Naive B cell (primary cell): ENCODE results near the gene IFNB1. TPM values are rescaled to one million over a fixed set of nuclear protein-coding genes. Genes with fewer than 3 reads are reported as not detected.

ENCODE experiments used
- ATAC-seq, 2 donors: fragments of 150-1000 bp; cut with Tn5 transposase; 2 replicates each; pipeline ENCODE4 v1.10.0; 2021; ENCODE audit warnings: low read depth in 2 of 2, mild to moderate bottlenecking in 2 of 2, moderate library complexity in 2 of 2
- DNase-seq: peaks from one replicate; pipeline ENCODE4 v3.0.0; 2022
- H3K27ac Mint-ChIP-seq, 6 donors: one replicate each; pipeline ENCODE4 v1.8.0; 2020 to 2022; ENCODE audit warnings: mild to moderate bottlenecking in 6 of 6, mixed read lengths in 6 of 6, moderate library complexity in 5 of 6, inconsistent platforms in 2 of 6
- H3K27me3 Mint-ChIP-seq, 3 donors: one replicate each; pipeline ENCODE4 v1.8.0; 2021 to 2022; ENCODE audit warnings: mixed read lengths in 3 of 3, mild to moderate bottlenecking in 1 of 3
- H3K36me3 Mint-ChIP-seq, 2 donors: one replicate each; pipeline ENCODE4 v1.8.0; 2020 to 2022; ENCODE audit warnings: mixed read lengths in 2 of 2, inconsistent platforms in 1 of 2, mild to moderate bottlenecking in 1 of 2
- H3K4me1 Mint-ChIP-seq, 3 donors: one replicate each; pipeline ENCODE4 v1.8.0; 2020 to 2022; ENCODE audit warnings: mixed read lengths in 3 of 3, inconsistent platforms in 1 of 3, mild to moderate bottlenecking in 1 of 3, moderate library complexity in 1 of 3
- H3K4me3 Mint-ChIP-seq, 8 donors: one replicate each; pipeline ENCODE4 v1.8.0; 2020 to 2022; ENCODE audit warnings: mild to moderate bottlenecking in 8 of 8, mixed read lengths in 8 of 8, moderate library complexity in 8 of 8, inconsistent platforms in 2 of 8
- H3K9me3 Mint-ChIP-seq, 7 donors: one replicate each; pipeline ENCODE4 v1.8.0; 2020 to 2022; ENCODE audit warnings: mixed read lengths in 7 of 7, mild to moderate bottlenecking in 5 of 7, inconsistent platforms in 2 of 7, moderate library complexity in 1 of 7
- polyA plus RNA-seq, 6 donors: library from polyadenylated mRNA; unstranded; fragments of 300-500 nt; fragmentation: Illumina TruSeq; gene quantifications; one replicate each; pipeline ENCODE4 v1.2.3, GENCODE V29; 2021; ENCODE audit warnings: low read depth in 6 of 6

The IFNB1 gene
- polyA plus RNA-seq, 6 donors from 2014 or later: not detected

- H3K27ac Mint-ChIP-seq: no peak overlapping the region
- no peaks in the 10 kb centered on the region for H3K36me3 Mint-ChIP-seq
- no peak overlapping the region for H3K4me3 Mint-ChIP-seq
- DNase-seq: no peak
- no peaks in the 10 kb centered on the region for H3K9me3 Mint-ChIP-seq
- ATAC-seq: no peak
- peaks cover 6 to 14% (median 8%) of the 10 kb centered on the region in 3 donors for H3K4me1 Mint-ChIP-seq
- no peaks in the 10 kb centered on the region for H3K27me3 Mint-ChIP-seq
These were observed 30.5 kb downstream of the IFNB1 start for GRCh38 chr9:21047281-21047691.

- no peaks in the 10 kb centered on the region for H3K36me3 Mint-ChIP-seq
- no peak overlapping the region for H3K27ac Mint-ChIP-seq
- DNase-seq (no peak), ATAC-seq (no peak)
- H3K4me3 Mint-ChIP-seq: no peak overlapping the region
- H3K27me3 Mint-ChIP-seq: no peaks in the 10 kb centered on the region
- peaks cover 6 to 15% (median 8%) of the 10 kb centered on the region in 3 donors for H3K4me1 Mint-ChIP-seq
- H3K9me3 Mint-ChIP-seq: no peaks in the 10 kb centered on the region
These were observed 33.9 kb downstream of the IFNB1 start for GRCh38 chr9:21043841-21044240.

GRCh38 chr9:21042466-21042865 is 35.3 kb downstream of the IFNB1 start:
- Mint-ChIP-seq H3K4me1 (peaks cover 3 to 7% (median 6%) of the 10 kb centered on the region in 3 donors), H3K27me3 (no peaks in the 10 kb centered on the region), H3K36me3 (no peaks in the 10 kb centered on the region), H3K9me3 (no peaks in the 10 kb centered on the region), H3K27ac (no peak overlapping the region), H3K4me3 (no peak overlapping the region)
- DNase-seq (no peak), ATAC-seq (no peak)

GRCh38 chr9:21039302-21039701 is 38.4 kb downstream of the IFNB1 start:
- H3K27ac Mint-ChIP-seq: no peak overlapping the region
- ATAC-seq: no peak

GRCh38 chr9:21037278-21037677 is 40.5 kb downstream of the IFNB1 start:
- no peak overlapping the region for H3K4me3 Mint-ChIP-seq
- no peaks in the 10 kb centered on the region for H3K9me3 Mint-ChIP-seq
- DNase-seq (no peak), ATAC-seq (no peak)
- no peaks in the 10 kb centered on the region for H3K27me3 Mint-ChIP-seq
- H3K27ac Mint-ChIP-seq: no peak overlapping the region
- no peaks in the 10 kb centered on the region for H3K36me3 Mint-ChIP-seq
- H3K4me1 Mint-ChIP-seq: peaks cover 0 to 12% (median 0%) of the 10 kb centered on the region in 3 donors

More at GRCh38 chr9:21039302-21039701, 38.4 kb downstream of the IFNB1 start:
- H3K27me3 Mint-ChIP-seq: no peaks in the 10 kb centered on the region
- H3K36me3 Mint-ChIP-seq: no peaks in the 10 kb centered on the region
- no peak overlapping the region for H3K4me3 Mint-ChIP-seq
- no peak for DNase-seq
- H3K9me3 Mint-ChIP-seq: no peaks in the 10 kb centered on the region
- H3K4me1 Mint-ChIP-seq: peaks cover 0 to 4% (median 4%) of the 10 kb centered on the region in 3 donors

GRCh38 chr9:21031808-21032183 is 45.9 kb downstream of the IFNB1 start:
- Mint-ChIP-seq H3K36me3 (no peaks in the 10 kb centered on the region), H3K4me3 (peak overlapping the region in 3 of 8 donors; percentile 81 to 92 (median 82)), H3K27me3 (no peaks in the 10 kb centered on the region), H3K27ac (peak overlapping the region in 2 of 6 donors; percentile 7 to 77), H3K9me3 (no peaks in the 10 kb centered on the region), H3K4me1 (peaks cover 0 to 15% (median 0%) of the 10 kb centered on the region in 3 donors)
- no peak for DNase-seq
- no peak for ATAC-seq

GRCh38 chr9:21031091-21031807 is 46.5 kb downstream of the IFNB1 start, which contains the start of gene HACD4:
Gene HACD4 (minus strand): TSS chr9:21031640. CDS start chr9:21031590, 50 bp downstream.
- Mint-ChIP-seq H3K4me3 (peak within 1 kb of the TSS in 4 of 8 donors; percentile 80 to 92 (median 82)), H3K4me1 (peaks cover 0 to 15% (median 0%) of the 10 kb centered on the region in 3 donors), H3K9me3 (no peaks in the 10 kb centered on the region), H3K36me3 (no peaks in the 10 kb centered on the region), H3K27me3 (no peaks in the 10 kb centered on the region), H3K27ac (peak within 1 kb of the TSS in 4 of 6 donors; percentile 34 to 77 (median 56))
- DNase-seq: peak; percentile 49
- ATAC-seq: peak; percentile 77 to 79

- no peak overlapping the region for H3K4me3 Mint-ChIP-seq
- no peak overlapping the region for H3K27ac Mint-ChIP-seq
- H3K4me1 Mint-ChIP-seq: peaks cover 0 to 15% (median 0%) of the 10 kb centered on the region in 3 donors
- H3K27me3 Mint-ChIP-seq: no peaks in the 10 kb centered on the region
- peak; percentile 59 to 60 for ATAC-seq
- peaks cover 0 to 4% of the 10 kb centered on the region in 2 donors for H3K36me3 Mint-ChIP-seq
- no peaks in the 10 kb centered on the region for H3K9me3 Mint-ChIP-seq
- peak; percentile 22 for DNase-seq
These were observed 47.2 kb downstream of the IFNB1 start for GRCh38 chr9:21030389-21031035.

- H3K27me3 Mint-ChIP-seq: no peaks in the 10 kb centered on the region
- H3K36me3 Mint-ChIP-seq: peaks cover 0 to 4% of the 10 kb centered on the region in 2 donors
- H3K27ac Mint-ChIP-seq: no peak overlapping the region
- H3K9me3 Mint-ChIP-seq: no peaks in the 10 kb centered on the region
- no peak overlapping the region for H3K4me3 Mint-ChIP-seq
- H3K4me1 Mint-ChIP-seq: peaks cover 0 to 15% (median 0%) of the 10 kb centered on the region in 3 donors
- DNase-seq: no peak
- ATAC-seq: no peak
These were observed 48.1 kb downstream of the IFNB1 start for GRCh38 chr9:21029661-21030060.

- Mint-ChIP-seq H3K4me1 (peaks cover 0 to 24% (median 7%) of the 10 kb centered on the region in 3 donors), H3K36me3 (peaks cover 0 to 11% of the 10 kb centered on the region in 2 donors), H3K9me3 (peaks cover 0 to 2% (median 0%) of the 10 kb centered on the region in 7 donors), H3K4me3 (no peak overlapping the region), H3K27me3 (no peaks in the 10 kb centered on the region), H3K27ac (peak overlapping the region in 1 of 6 donors; percentile 35)
- DNase-seq (no peak), ATAC-seq (no peak)
These were observed 49.3 kb downstream of the IFNB1 start for GRCh38 chr9:21028466-21028865.

GRCh38 chr9:21027295-21027694 is 50.4 kb downstream of the IFNB1 start:
- H3K9me3 Mint-ChIP-seq: peaks cover 0 to 4% (median 0%) of the 10 kb centered on the region in 7 donors
- H3K36me3 Mint-ChIP-seq: peaks cover 0 to 11% of the 10 kb centered on the region in 2 donors
- H3K27me3 Mint-ChIP-seq: no peaks in the 10 kb centered on the region
- no peak overlapping the region for H3K4me3 Mint-ChIP-seq
- DNase-seq (no peak), ATAC-seq (no peak)
- peaks cover 0 to 16% (median 7%) of the 10 kb centered on the region in 3 donors for H3K4me1 Mint-ChIP-seq
- no peak overlapping the region for H3K27ac Mint-ChIP-seq
